ENCODE data around the gene DVL2. TPM values are rescaled to one million over a fixed set of nuclear protein-coding genes. Genes with fewer than 3 reads are reported as not detected.
A peak's percentile ranks its signal among the peaks of the same experiment; 100 is the strongest.

DVL2 gene
- total RNA-seq, 1 donor from 2014 or later: 24.7 TPM

DNA sequence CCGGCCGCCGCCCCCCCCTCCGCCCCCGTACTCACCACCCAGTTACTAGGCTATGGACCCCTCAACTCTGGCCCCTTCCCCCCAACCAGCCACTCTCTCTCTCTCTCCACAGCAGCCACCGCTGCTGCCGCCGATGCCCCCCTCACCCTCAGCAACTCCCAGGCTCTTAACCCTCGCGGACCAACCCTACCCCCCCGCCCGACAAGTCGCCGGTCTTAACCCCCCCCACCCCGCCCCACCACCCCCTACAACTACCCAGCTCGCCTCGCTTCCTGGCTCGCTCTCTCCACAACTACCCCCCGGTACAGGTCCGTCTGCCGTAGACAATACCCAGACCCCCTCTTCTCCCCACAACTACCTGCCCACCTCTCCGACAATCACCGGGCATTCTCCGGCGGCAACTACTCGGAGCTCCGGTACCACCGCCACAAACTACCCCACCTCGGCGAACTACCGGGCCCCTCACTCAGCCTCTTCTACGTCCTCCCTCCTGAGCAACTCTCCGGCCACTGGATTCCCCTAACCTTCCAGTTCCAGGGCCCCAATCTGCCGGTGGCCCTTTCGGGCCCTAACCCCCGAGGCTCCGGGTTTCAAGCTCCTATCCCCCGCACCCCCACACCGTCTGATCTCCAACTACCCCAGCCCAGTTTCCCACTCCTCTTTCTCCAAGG lies 4.2 kb upstream of the DVL2 start:
- DNase-seq (ENCODE audit: low spot score): no peak

GRCh38 chr17:7237761-7238419 lies 3.6 kb upstream of the DVL2 start:
- peak; percentile 96 for DNase-seq (ENCODE audit: low spot score)

- DNase-seq (ENCODE audit: low spot score): no peak
These were observed 3.0 kb upstream of the DVL2 start for GRCh38 chr17:7237266-7237760.

- DNase-seq (ENCODE audit: low spot score): no peak
These were observed 2.5 kb upstream of the DVL2 start for GRCh38 chr17:7236808-7237207.

DNA sequence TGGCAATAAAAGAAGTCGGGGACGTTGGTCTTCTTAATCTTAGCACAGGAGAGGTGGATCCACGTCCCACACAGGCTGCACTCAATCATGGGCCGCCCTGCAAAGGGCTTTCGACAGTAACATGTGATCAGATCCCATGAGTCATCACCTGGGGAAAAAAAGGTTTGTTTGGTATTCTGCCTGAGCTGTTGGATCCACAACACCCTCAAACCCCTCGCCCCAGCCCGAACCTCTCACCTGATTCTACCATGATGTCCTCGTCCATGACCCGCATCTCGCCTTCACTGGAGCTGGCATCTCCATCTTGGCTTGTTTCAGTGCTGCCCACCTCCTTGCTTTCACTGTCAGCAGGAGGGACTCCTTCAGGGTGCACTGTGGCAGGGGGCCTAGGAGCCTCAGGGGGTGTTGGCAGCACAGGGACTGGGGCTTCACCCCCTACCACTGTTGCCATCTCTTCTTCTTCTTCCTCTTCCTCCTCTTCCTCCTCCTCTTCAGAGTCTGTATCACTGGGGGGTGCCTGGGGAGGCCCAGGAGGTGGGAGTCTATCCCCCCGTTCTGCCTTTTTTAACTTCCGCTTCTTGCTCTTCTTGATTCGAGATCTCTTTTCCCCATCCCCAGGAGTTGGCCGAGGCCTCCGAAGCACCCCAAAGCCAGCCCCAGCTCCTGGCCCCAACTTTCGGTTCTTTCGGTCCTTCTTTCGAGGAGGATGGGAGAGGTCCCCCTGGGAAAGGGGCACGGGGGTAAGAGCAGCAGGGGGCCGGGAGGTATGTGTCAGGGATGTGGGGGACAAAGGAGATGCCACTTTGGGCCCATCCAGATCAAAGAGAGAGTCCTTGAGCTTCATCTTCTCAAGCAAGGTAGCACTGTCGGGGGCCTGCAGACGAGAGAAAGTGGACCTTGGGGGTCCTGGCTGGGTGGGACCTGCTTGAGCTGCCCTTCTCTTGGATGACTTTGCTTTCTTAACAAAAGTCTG lies 1.7 kb upstream of the DVL2 start:
- DNase-seq (ENCODE audit: low spot score): no peak

DNA sequence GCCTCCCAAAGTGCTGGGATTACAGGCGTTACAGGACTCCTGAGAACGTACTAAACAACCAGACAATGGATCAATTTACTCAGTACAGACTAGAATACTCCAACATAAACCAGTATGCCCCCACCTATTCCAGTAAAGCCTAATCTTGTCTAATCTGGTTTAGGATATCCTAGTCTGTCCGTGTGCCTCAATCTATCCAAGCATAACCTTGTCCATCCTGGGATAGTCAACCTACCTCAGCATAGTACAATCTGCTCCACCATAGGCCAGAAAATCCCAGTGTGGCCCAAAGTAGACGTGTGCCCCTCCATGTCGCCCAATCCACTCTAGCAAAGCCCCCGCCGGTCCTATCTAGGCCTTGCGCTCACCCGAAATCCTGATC lies 625 bp downstream of the DVL2 start:
- no peak for DNase-seq (ENCODE audit: low spot score)

- DNase-seq (ENCODE audit: low spot score): no peak
These were observed 2.2 kb downstream of the DVL2 start for GRCh38 chr17:7232114-7232513.

GRCh38 chr17:7229504-7229903 lies 4.8 kb downstream of the DVL2 start:
- no peak for DNase-seq (ENCODE audit: low spot score)

DNA sequence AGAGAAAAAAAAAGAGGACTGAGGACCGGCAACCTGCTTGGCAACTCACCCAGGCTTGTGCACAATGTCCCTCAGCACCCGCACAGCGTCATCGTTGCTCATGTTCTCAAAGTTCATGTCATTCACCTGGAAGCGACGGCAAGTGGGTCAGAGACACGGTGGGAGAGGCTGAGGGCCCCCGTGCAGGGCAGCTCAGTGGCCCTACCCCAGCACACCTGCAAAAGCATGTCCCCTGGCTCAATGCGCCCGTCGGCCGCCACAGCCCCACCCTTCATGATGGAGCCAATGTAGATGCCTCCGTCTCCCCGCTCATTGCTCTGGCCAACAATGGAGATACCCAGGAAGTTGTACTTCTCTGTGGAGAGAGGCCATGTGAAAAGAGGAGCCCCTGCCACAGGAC lies 5.4 kb downstream of the DVL2 start:
- no peak for DNase-seq (ENCODE audit: low spot score)

DNA sequence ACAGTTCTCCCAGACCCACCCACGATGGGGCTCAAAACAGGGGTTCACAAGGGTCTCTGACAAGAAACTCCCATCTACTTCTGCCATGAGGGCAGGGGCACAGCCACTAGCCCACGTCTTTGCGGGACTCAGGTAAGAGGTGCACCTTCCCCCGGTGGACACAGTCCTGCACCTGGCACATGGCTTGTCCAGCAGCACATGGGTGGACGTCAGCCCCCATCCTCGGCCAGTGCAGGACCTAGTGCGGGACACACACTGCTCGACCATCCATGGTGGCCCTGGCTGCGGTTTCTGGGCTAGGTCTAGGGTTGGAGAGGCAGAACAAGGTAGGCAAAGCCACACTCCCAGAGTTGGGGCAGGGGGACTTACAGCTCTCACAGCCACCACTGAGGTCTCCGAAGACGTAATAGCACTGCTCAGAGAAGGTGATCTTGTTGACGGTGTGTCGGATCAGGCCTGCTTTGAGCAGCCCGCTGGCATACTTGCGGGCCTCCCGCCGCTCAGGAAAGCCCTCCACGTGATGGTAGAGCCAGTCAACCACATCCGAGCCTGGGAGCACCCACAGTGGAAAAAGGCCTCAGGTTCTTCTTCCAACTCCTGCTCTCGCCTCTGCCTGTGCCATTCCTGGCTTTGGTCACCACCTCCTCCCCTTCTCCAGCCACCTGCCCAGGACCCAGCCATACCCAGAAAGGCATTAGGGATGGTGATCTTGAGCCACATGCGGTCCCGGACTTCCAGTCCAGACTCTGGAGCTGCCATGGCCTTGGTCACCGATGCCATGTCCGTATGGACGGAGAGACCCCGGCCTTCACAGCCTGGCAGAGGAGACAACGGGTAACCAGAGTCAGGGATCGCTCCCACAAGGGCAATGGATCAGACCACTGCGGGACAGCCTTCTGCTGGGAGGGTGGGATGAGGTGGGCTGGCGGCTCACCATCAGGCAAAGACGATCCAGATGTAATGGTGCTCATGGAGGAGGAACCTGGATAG lies 7.3 kb downstream of the DVL2 start:
- no peak for DNase-seq (ENCODE audit: low spot score)

DNA sequence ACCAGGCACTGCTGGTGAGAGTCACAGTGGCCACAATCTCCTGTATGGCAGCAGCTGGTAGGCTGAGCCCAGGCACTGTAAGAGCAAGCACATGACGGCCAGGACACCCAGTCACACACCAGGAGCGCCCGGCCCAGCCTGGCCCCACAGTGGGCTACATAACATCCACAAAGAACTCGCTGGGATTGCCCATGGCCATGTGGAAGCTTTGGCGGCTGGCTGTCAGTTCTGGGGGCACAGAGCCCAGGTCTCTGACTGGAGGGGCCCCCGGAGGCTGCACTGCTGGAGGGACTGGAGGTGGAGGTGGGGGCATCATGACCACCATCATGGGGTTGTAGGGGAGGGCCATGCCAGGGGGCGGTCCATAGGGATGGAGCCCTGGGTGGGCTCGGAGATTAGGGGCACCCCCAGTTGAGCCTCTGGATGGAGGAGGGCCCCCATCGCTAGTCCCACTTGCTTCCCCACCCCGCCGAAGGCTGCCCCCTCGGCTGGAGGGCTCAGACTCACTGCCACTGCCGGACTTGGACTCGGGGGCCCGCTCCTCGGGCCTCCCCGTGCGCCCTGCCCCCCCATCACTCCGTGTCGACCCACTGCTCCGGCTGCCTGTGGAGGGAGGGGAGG lies 8.5 kb downstream of the DVL2 start:
- DNase-seq (ENCODE audit: low spot score): no peak

DNA sequence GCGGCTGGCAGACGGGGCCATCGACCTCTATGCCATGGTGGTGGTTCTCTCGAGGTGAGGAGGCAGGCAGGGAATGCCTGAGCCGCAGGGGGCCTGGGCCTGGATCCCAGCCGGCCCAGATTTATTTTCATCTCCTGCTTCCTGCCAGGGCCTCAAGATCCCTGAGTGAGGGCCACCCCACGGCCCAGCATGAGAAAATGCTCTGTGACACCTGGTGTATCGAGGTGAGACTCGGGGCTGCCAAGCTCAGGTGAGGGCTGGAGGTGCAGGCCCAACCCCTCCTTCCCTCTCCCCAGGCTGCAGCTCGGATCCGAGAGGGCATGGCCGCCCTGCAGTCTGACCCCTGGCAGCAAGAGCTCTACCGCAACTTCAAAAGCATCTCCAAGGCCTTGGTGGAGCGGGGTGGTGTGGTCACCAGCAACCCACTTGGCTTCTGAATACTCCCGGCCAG lies 9.6 kb downstream of the DVL2 start:
- DNase-seq (ENCODE audit: low spot score): no peak

GRCh38 chr17:7224110-7224509 lies 10.2 kb downstream of the DVL2 start:
- no peak for DNase-seq (ENCODE audit: low spot score)

DNA sequence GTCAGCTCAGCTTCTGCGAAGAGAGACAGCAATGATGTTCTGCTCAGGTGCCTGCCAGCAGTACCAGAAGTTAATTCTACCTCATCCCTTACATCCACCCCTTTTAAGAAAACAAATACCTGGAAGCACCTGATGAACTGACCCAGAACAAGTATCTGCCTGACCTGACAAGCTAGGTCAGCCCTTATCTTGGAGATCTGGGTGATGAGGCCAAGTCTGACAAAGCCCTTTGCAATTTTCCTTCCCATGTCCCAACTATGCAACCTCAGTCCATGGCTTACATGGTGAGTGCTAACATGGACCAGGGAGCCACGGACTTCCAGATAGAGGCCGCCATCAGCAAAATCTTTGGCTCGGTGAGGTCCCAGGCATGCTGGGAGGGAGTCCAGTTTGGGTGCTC lies 10.9 kb downstream of the DVL2 start:
- DNase-seq (ENCODE audit: low spot score): no peak

DNA sequence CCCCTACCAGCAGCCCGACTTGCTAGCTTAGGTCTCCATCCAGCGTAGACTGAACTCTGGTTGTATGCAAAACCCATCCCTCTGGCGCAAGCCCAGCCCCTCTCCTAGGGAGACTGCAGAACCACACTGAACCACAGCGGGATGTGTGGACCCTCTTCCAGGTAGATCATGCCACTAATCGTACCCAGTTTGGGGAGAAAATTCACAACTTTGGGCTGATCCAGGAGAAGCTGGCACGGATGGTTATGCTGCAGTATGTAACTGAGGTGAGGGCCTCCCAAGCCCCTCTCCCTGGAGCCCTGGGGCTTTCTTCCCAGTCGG lies 11.4 kb downstream of the DVL2 start:
- DNase-seq (ENCODE audit: low spot score): no peak

DNA sequence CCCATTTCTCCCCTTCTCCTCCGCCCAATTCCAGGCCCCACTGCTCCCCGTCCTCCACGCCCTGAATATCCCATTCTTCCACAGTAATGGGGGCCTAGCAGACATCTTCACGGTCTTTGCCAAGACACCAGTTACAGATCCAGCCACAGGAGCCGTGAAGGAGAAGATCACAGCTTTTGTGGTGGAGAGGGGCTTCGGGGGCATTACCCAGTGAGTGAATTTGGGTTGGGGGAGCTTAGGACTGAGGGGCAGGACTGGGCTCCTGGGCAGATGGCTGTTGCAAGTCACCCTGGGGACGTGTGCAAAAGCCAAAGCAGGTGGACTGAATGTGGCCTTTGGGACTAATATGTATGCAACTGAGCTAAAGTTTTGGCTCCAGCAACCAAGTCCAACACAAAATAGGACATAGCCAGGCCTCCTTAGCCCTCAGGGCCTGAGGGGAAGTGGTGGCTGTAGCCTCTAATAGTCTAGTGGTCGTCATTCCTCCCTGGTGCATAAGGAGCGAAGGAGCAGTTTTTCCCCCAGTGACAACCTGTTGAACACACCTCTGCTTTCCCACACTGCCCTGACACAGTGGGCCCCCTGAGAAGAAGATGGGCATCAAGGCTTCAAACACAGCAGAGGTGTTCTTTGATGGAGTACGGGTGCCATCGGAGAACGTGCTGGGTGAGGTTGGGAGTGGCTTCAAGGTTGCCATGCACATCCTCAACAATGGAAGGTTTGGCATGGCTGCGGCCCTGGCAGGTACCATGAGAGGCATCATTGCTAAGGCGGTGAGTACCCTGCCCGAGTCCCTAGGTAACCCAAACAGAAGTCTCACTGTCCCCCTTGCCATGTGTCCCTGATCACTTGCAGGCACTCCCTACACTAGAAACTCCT lies 12.0 kb downstream of the DVL2 start:
- DNase-seq (ENCODE audit: low spot score): no peak

GRCh38 chr17:7221278-7222092 lies 12.8 kb downstream of the DVL2 start:
- no peak for DNase-seq (ENCODE audit: low spot score)

- no peak for DNase-seq (ENCODE audit: low spot score)
These were observed 13.6 kb downstream of the DVL2 start for GRCh38 chr17:7220593-7221277.

All from mesenteric fat pad (tissue), 1 donor.